Stomach (tissue), 9 donors: ENCODE measurements around the gene SYT12. TPM values are rescaled to one million over a fixed set of nuclear protein-coding genes. Genes with fewer than 3 reads are reported as not detected.
A peak's percentile ranks its signal among the peaks of the same experiment; 100 is the strongest.

Experiments
- DNase-seq, 2 donors: peaks; one replicate each; pipeline versions ENCODE4 v3.0.0 to v3.0.0-alpha.2; 2013 to 2019
- H3K27ac ChIP-seq, 5 donors: fragments of 200-600 bp in 4 of 5; sonication (generic) in 4 of 5; one replicate each; pipeline ENCODE4 v1.5.1; 2013 to 2019; ENCODE audit warnings: mild to moderate bottlenecking in 1 of 5, moderate library complexity in 1 of 5
- H3K27me3 ChIP-seq, 3 donors: fragments of 200-600 bp; sonication (generic); one replicate each; pipeline ENCODE4 v1.5.1; 2017 to 2019; ENCODE audit warnings: mixed run types in 1 of 3
- H3K36me3 ChIP-seq, 4 donors: fragments of 200-600 bp; sonication (generic); 1 replicate in 3 of 4; 2 replicates in 1 of 4; pipeline ENCODE4 v1.5.1; 2016 to 2019
- H3K4me1 ChIP-seq, 4 donors: fragments of 200-600 bp; sonication (generic); one replicate each; pipeline ENCODE4 v1.5.1; 2016 to 2019
- H3K4me3 ChIP-seq, 4 donors: fragments of 200-600 bp; sonication (generic) in 3 of 4; one replicate each; pipeline ENCODE4 v1.5.1; 2016 to 2019; ENCODE audit warnings: mild to moderate bottlenecking in 1 of 4
- H3K9me3 ChIP-seq, 4 donors: fragments of 200-600 bp; sonication (generic); one replicate each; pipeline ENCODE4 v1.5.1; 2016 to 2019
- EP300 ChIP-seq: sonication (generic); formaldehyde crosslinking; IDR thresholded peaks from one replicate; pipeline ENCODE4 v1.6.1; 2017; ENCODE audit warnings: antibody characterized with exemption
- POLR2A ChIP-seq, 4 donors: fragments of 450-650 bp; IDR thresholded peaks; one replicate each; pipeline ENCODE4 v1.6.1; 2016; ENCODE audit warnings: antibody characterized with exemption in 4 of 4, control low read depth in 2 of 4, mild to moderate bottlenecking in 1 of 4, moderate library complexity in 1 of 4
- POLR2AphosphoS5 ChIP-seq, 3 donors: sonication (generic); formaldehyde crosslinking; IDR thresholded peaks; one replicate each; pipeline ENCODE4 v1.6.1; 2016; ENCODE audit warnings: antibody characterized with exemption in 3 of 3
- WGBS, 5 donors: extraction: QIAGEN DNeasy Blood & Tissue Kit in 3 of 5; methylation state at CpG; one replicate each; pipeline versions ENCODE4 v1.1.5 to v1.1.7; 2013 to 2018; 5-methylcytosine and 5-hydroxymethylcytosine counted together
- intact Hi-C: fragments of 100-400 bp; cut with DNase I; formaldehyde crosslinking; loops from one replicate; pipeline ENCODE4 v1.15.1; 2023; ENCODE audit warnings: low total_unique reads
- polyA plus RNA-seq, 3 donors: library from polyadenylated mRNA; stranded (reverse); fragments of 200-250 nt; gene quantifications; one replicate each; pipeline ENCODE4 v1.2.3, GENCODE V29; 2013
- total RNA-seq, 5 donors: library from RNA; depleted of rRNA; stranded (reverse); fragments of >200 nt; gene quantifications; one replicate each; pipeline versions ENCODE4 v1.1.0 to v1.2.3, GENCODE V29; 2014 to 2016
- TF ChIP-seq, protein P1 (sequence below), 7 experiments: fragments of 450-650 bp in 4 of 7; fragments of 200-600 bp in 3 of 7; sonication (generic) in 3 of 7; IDR thresholded peaks; one replicate each; pipeline ENCODE4 v1.5.1; 2016 to 2019; ENCODE audit warnings: antibody characterized with exemption in 7 of 7, control low read depth in 2 of 7, mild to moderate bottlenecking in 1 of 7
- donor health status: healthy with polysubstance abuse.
- donor health status: Bipolar disorder and iron deficiency.
- donor health status: healthy.

The SYT12 gene
- total and polyA plus RNA-seq, 8 donors: 0.31 to 1.1 (median 0.45) TPM; not detected in 5

- TF ChIP-seq, protein P1, sequence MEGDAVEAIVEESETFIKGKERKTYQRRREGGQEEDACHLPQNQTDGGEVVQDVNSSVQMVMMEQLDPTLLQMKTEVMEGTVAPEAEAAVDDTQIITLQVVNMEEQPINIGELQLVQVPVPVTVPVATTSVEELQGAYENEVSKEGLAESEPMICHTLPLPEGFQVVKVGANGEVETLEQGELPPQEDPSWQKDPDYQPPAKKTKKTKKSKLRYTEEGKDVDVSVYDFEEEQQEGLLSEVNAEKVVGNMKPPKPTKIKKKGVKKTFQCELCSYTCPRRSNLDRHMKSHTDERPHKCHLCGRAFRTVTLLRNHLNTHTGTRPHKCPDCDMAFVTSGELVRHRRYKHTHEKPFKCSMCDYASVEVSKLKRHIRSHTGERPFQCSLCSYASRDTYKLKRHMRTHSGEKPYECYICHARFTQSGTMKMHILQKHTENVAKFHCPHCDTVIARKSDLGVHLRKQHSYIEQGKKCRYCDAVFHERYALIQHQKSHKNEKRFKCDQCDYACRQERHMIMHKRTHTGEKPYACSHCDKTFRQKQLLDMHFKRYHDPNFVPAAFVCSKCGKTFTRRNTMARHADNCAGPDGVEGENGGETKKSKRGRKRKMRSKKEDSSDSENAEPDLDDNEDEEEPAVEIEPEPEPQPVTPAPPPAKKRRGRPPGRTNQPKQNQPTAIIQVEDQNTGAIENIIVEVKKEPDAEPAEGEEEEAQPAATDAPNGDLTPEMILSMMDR (IDR thresholded peaks at IDR 0.05): no peak
- TF ChIP-seq POLR2AphosphoS5 (IDR thresholded peaks at IDR 0.05) (no peak), POLR2A (IDR thresholded peaks at IDR 0.05) (no peak), EP300 (no peak)
- WGBS, 5 donors: 50 to 84% (median 64%) methylated on average over 3 to 5 of the region's 5 CpGs
- H3K27me3 ChIP-seq: peaks cover 0 to 19% (median 0%) of the 10 kb centered on the region in 3 donors
- H3K4me3 ChIP-seq: no peak overlapping the region
- H3K27ac ChIP-seq: no peak overlapping the region
- H3K4me1 ChIP-seq: peaks cover 33 to 53% (median 42%) of the 10 kb centered on the region in 4 donors
- no peaks in the 10 kb centered on the region for H3K36me3 ChIP-seq
- no peaks in the 10 kb centered on the region for H3K9me3 ChIP-seq
- no peak for DNase-seq
- intact Hi-C loops: no loop called here
Observed at GRCh38 chr11:67052891-67053290, 30.0 kb downstream of the SYT12 start.

DNA sequence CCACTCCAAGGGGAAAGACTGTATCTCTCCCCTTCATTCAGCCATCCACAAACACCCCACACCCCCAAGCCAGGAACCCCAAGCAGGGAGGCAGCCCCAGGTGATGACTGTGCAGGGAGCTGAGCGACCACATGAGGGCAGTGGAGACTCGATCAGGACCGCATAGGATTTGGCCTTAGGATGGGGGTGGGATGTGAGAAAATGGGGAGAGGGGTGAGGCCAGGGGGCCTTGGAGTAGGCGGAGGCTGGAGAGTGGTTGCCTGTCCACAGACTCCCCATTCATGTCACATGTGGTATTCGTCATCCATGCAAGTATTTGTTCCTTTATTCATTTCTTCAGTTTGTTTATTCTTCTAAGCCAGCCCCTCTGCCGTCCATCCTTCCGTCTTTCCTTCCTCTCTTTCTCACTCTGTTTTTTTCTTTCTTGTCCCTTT lies 31.0 kb downstream of the SYT12 start:
- no peak overlapping the region for H3K4me3 ChIP-seq
- DNase-seq: peak; percentile 63 to 86
- 17 to 30% (median 25%) methylated on average over 7 of the region's 7 CpGs for WGBS, 5 donors
- peaks cover 33 to 60% (median 43%) of the 10 kb centered on the region in 4 donors for H3K4me1 ChIP-seq
- peaks cover 0 to 19% (median 0%) of the 10 kb centered on the region in 3 donors for H3K27me3 ChIP-seq
- peak overlapping the region in 2 of 5 donors; percentile 13 to 85 for H3K27ac ChIP-seq
- H3K9me3 ChIP-seq: no peaks in the 10 kb centered on the region
- intact Hi-C loops: no loop called here
- H3K36me3 ChIP-seq: no peaks in the 10 kb centered on the region
- TF ChIP-seq POLR2AphosphoS5 (IDR thresholded peaks at IDR 0.05): no peak
- TF ChIP-seq, protein P1 (IDR thresholded peaks at IDR 0.05): peak in 5 of 7 experiments; percentile 49 to 73 (median 59)
- no peak for TF ChIP-seq EP300
- no peak for TF ChIP-seq POLR2A (IDR thresholded peaks at IDR 0.05)

GRCh38 chr11:67054346-67054835 lies 31.5 kb downstream of the SYT12 start:
- peaks cover 33 to 60% (median 43%) of the 10 kb centered on the region in 4 donors for H3K4me1 ChIP-seq
- peaks cover 0 to 19% (median 0%) of the 10 kb centered on the region in 3 donors for H3K27me3 ChIP-seq
- TF ChIP-seq EP300 (no peak), POLR2AphosphoS5 (IDR thresholded peaks at IDR 0.05) (no peak), POLR2A (IDR thresholded peaks at IDR 0.05) (no peak)
- TF ChIP-seq, protein P1 (IDR thresholded peaks at IDR 0.05): no peak
- no peaks in the 10 kb centered on the region for H3K36me3 ChIP-seq
- H3K27ac ChIP-seq: peak overlapping the region in 2 of 5 donors; percentile 13 to 85
- no peaks in the 10 kb centered on the region for H3K9me3 ChIP-seq
- 42 to 53% (median 49%) methylated on average over 3 to 9 of the region's 9 CpGs for WGBS, 5 donors
- intact Hi-C loops: no loop called here
- peak in 1 of 2 donors; percentile 43 for DNase-seq
- H3K4me3 ChIP-seq: no peak overlapping the region

- no peak overlapping the region for H3K4me3 ChIP-seq
- peaks cover 0 to 19% (median 0%) of the 10 kb centered on the region in 3 donors for H3K27me3 ChIP-seq
- WGBS, 5 donors: 41 to 57% (median 44%) methylated on average over 6 to 10 of the region's 10 CpGs
- no peaks in the 10 kb centered on the region for H3K9me3 ChIP-seq
- TF ChIP-seq EP300 (no peak), POLR2AphosphoS5 (IDR thresholded peaks at IDR 0.05) (peak in 1 of 3 donors; percentile 58)
- peaks cover 33 to 60% (median 43%) of the 10 kb centered on the region in 4 donors for H3K4me1 ChIP-seq
- H3K27ac ChIP-seq: peak overlapping the region; percentile 24 to 85 (median 62)
- no peaks in the 10 kb centered on the region for H3K36me3 ChIP-seq
- intact Hi-C loops: no loop called here
- peak; percentile 74 to 95 for DNase-seq
Observed at GRCh38 chr11:67054836-67055523, 32.0 kb downstream of the SYT12 start.
